COLO829 (cell line): Measurements from ENCODE around the gene NOVA2.
A peak's percentile ranks its signal among the peaks of the same experiment; 100 is the strongest.

Experiments used
- DNase-seq: peaks from one replicate; pipeline ENCODE4 v3.0.0; 2012; ENCODE audit warnings: low spot score

Gene NOVA2

DNA sequence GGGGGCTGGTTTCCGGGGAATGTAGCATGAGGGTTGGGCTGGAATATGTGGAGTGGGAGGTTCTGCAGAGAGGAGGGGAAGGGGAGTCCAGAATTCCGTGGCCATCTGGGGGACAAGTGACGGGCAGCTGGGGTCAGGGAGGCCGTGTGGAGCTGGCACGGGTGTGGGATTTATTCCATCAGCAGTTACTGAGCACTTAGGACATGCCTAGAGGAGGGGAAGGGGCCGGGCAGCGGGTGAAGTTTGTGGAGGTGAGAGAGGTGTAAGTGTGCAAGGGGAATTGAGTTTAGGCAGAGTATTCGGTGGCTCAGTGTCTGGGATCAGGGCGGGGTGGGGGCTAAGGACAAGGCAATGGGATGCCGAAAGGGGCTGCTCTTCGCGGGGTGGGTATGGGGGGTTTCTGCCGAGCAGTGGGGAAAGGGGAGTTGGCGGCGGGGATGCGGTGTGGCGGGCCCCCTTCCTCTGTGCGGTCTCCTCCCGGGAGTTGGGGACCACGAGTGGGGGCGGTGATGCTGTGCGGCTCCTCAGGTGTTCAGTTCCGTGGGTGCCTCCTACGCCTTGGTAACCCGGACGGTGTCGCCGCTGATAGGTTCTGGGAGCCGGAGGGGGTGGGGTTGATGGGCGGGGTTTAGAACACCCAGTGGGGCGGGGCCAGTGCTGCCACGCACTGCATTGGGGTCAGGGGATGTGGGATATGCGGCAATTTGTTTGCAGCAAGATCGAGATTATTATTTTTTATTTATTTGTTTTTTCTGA lies 27.0 kb upstream of the NOVA2 start:
- DNase-seq, result no peak

- no peak for DNase-seq
Observed at GRCh38 chr19:45999653-46000121, 26.0 kb upstream of the NOVA2 start.

- no peak for DNase-seq
Observed at GRCh38 chr19:45998834-45999233, 25.2 kb upstream of the NOVA2 start.

DNA sequence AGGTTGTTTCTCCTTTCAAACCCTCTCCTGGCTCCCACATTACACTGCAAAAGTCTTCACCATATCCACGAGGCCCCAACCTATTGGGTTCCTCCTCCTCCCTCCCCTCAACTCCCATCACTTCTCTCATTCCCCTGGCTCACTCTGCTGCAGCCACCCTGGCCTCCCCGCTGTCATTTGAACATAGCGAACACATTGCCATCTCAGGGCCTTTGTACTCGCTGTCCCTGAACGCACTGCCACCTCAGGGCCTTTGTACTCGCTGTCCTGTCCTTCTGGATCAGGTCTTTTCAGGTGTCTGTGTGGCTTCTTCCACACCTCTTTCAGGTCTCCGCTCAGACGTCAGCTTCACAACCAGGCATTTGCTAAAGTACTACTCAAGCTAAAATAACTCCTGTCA lies 23.3 kb upstream of the NOVA2 start:
- DNase-seq, result no peak

DNA sequence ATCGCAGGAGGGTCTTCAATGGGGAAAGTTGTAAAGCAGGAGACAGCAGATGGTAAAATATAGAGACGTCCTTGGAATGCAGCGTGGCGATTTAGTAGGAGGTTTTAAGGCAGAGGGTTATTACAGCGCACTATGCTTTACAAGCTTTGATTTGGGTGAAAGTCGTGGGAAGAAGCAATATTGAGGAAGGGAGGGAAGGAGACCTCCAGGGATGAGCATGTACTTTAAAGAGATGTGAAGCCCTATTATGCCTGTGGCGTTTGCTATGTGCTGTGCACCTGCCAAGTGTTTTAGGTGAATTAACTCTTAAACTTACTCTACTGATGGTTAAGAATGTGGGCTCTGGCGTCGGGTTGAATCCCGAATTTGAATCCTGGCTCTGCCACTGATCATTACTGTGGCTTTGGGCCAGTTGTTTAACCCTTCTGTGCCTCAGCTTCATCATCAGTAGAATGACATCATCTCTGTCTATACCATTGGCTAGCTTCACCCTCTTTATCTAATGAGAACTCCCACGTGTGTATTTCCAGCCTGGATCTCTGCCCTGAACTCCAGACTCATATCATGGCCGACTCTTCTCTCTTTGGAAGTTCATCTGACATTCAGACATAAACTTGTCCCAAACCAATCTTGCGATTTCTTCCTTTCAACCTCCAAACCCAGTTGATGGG lies 22.2 kb upstream of the NOVA2 start:
- no peak for DNase-seq

- DNase-seq, result peak; percentile 98
Observed at GRCh38 chr19:45994998-45995714, 21.5 kb upstream of the NOVA2 start, which contains the start of gene CCDC61. Gene CCDC61 (plus strand): TSS chr19:45995467. CDS start chr19:46003019, 7,552 bp downstream.

DNA sequence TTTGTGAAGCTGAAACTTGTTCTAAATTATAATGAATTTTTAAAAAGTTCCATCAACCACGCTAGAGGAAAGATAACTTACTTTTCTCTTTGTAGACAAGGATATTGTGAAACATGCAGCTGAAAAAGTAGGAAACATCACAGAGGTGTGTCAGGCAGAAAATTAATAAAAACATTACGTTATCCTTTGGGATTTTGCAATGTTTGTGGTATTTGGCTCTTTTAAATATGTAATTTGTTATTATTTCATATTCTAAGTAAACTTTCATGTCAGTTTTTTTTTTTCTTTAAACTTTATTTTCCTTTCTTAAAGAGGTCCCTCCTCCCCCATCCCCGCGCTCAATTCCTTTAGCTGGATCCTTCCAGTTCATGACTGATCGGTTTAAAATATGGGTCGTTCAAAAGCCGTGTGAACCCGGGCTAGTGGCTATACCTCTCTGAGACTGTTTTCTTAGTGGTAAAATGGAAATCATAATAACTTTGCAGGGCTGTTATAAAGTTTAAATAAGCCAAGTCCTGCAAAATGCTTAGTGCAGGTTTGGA lies 20.9 kb upstream of the NOVA2 start:
- no peak for DNase-seq

DNA sequence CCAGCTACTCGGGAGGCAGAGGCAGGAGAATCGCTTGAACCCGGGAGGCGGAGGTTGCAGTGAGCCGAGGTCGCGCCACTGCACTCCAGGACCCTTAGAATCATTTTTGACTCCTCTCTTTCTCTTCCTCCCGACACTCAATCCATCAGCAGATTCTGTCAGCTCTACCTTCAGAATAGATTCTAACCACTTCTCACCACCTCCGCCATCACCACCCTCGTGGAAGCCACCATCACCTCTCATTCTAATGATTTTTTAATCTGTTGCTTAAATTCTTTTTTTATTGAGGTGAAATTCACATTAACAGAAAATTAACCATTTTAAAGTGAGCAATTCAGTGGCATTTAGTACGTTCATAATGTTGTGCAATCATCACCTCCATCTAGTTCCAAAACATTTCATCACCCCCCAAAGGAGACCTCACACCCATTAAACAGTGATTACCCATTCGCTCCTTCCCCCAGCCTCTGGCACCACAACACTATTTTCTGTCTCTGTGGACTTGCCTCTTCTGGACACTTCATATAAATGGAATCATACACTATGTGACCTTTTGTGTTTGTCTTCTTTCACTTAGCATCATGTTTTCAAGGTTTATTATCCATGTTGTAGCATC lies 16.6 kb upstream of the NOVA2 start:
- DNase-seq, result no peak

DNA sequence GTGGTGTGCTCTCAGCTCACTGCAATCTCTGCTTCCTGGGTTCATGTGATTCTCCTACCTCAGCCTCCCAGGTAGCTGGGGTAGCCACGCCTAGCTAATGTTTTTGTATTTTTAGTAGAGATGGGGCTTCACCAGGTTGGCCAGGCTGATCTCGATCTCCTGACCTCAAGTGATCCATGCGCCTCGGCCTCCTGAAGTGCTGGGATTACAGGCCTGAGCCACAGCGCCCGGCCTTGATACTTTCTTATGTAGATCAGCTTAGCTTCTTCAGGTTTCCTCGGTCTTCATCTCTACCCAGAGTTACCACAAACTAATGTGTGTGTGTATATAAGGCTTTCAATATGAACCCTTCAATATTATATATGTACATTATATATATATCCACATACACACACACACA lies 11.7 kb upstream of the NOVA2 start:
- no peak for DNase-seq

- no peak for DNase-seq
Observed at GRCh38 chr19:45981350-45981749, 7.7 kb upstream of the NOVA2 start.

DNA sequence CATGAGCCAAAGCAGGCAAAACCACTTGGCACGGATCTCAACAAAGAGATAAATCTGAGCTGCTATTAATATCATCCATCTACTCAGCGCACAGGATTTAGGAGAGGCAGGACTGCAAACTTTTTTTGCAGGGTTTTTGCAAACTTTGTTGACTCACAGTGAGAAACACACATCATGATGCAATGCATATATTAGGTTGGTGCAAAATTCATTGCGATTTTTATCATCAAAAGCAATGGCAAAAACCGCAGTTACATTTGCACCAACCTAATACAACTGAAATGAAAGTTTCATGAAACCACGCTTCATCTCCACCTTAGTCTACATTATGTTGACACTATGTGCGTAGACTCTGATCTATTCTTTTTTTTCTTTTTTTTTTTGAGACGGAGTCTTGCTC lies 4.5 kb upstream of the NOVA2 start:
- DNase-seq, result no peak

- no peak for DNase-seq
Observed at GRCh38 chr19:45976178-45976577, 2.5 kb upstream of the NOVA2 start.

- no peak for DNase-seq
Observed at GRCh38 chr19:45975306-45976070, 1.8 kb upstream of the NOVA2 start.

DNA sequence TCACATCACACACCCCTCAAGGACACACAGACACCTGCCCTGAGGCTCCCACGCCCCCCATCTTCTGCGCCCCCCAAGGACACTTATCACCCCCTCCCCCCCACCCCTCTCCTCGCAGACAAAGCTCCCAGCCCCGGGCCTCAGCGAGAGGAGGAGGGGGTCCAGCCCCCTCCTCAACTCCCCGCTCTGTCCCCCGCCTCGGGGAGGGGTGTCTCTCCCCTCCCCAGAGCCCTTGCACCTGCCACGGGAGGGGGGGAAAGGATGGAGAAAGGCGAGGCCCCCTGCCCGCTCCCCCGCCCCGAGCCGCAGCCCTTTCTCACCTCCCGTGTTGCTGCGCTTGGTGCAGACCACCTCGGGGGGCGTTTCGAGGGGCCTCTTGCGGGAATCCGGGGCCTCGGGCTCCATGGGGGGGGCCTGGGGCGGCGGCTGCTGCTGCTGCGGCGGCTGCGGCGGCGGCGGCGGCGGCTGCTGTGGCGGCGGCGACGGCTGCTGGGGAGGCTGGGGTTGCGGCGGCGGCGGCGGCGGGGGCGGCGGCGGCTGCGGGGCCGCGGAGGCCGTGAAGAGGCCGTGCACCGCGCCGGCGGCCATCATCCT lies 621 bp downstream of the NOVA2 start:
- DNase-seq, result no peak

GRCh38 chr19:45972081-45972946 lies 1.4 kb downstream of the NOVA2 start:
- DNase-seq, result no peak

DNA sequence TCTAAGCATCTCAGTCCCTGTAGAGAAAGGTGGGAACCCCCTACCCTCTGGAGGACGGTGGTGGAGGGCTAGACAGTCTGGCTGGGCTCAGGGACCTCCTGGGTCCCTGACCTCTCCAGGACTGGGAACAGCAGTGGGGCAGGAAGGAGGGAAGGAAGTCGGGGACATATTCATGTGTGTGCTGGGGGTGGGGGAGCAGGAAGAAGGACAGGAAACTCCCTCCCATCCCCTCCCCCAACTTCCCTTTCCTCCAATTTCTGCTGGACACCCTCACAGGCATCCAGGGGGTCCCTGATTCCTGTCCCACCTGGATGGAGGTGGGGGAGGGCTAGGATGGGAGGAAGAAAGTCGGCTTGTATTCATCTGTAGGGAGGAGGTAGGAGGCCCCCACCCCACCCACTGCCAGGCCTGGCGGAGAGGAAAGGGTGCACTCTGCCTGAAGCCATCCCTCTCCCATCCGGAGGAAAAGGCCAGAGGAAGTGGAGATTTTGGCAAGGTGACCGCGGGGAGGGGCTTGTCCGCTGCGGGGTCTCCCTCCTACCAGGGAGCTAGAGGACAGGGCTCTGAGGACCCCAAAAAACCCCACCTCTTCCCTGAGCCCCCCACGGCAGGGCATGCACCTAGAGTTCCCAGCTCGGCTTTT lies 2.3 kb downstream of the NOVA2 start:
- DNase-seq, result no peak

DNA sequence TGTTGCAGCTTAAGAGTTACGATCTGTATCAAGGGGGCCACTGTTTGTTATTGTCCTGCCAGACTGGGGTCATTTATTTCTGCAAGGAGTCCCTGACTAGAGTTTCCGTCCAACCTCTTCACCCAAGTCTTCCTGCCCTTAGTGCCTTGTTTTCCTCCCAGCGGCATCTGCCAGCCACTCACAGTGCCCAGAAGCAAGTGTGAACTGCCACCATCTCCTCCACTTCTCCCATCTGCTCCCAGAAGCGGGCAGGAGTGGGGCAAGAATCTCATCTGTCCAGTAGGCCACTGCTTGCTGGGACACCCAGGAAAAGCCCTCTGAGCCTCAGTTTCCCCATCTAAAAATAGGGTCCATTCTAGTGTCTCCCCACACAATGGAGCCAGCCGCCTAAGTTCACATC lies 4.0 kb downstream of the NOVA2 start:
- DNase-seq, result no peak

GRCh38 chr19:45968626-45969025 lies 5.0 kb downstream of the NOVA2 start:
- DNase-seq, result no peak

DNA sequence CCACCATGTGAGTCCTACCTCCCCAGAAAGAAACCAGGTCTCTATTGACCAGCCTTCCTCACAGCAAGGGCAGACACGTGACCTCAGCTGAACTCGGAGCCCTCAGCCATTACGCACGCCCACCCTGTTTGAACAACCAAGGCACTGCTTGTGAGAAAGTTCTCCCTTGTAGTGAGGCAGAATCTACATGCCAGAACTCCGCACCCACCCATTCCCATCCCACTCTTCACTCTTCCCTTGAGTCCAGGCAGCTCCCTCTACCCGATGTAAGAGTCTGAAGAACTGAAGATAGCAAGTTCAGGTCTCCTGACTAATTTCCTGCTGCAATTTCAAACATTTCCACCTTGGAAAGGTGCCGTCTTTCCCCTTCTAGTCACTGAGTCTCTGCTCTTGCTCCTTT lies 6.4 kb downstream of the NOVA2 start:
- no peak for DNase-seq

DNA sequence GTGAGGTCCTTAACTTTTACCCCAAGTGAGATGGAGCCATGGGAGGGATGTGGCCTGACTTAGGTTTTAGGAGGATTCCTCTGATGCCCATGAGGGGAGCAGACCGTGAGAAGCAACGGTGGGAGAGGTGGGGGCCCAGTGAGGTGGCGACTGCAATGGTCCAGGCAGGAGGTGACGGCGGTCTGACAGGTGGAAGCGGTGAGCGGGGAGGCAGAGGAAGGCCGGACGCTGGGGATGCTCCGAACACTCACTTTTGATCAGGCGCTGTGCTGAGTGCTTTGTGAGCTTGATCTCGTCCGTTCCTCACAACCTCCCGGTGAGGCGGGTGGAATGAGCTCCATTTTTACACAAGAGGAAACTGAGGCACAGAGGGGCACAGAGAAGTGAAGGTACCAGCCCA lies 11.6 kb downstream of the NOVA2 start:
- no peak for DNase-seq
